ENCODE measurements around the gene SPATA1. TPM values are rescaled to one million over a fixed set of nuclear protein-coding genes. Genes with fewer than 3 reads are reported as not detected.

SPATA1 gene, protein sequence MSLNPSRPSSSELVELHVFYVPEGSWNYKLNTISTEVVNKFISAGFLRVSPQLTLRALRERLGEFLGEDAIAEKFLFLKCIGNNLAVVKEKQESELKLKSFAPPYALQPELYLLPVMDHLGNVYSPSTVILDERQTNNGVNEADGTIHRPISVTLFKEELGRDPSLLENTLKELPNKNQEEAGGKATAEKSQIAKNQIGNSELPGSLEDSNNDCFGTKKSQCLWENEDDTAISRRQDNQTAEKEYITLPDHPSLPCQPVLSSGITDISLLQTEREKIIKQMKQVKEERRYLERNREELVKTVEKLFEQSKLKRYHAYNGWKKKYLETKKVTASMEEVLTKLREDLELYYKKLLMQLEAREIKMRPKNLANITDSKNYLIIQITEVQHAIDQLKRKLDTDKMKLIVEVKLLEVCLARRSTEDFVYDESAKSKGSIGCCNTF
- total RNA-seq, result 1 to 10 TPM in 1 of 2 donors, under 1 TPM in 1; 0.99 to 1.8 TPM
- polyA plus RNA-seq (ENCODE audit: insufficient read length in 2 of 2), result 1 to 10 TPM in 1 of 2 donors, under 1 TPM in 1; 0.90 to 2.4 TPM
- long read RNA-seq, donor 1, result 0 reads
- long read RNA-seq, donor 2, result 0 reads
- long read RNA-seq, donor 3, result 0 reads
- long read RNA-seq, donor 4, result 0 reads

GRCh38 chr1:84506002-84506728 lies at the start of gene SPATA1, which contains the start of gene GNG5:
Gene SPATA1, plus strand, starts transcription at chr1:84506386. Its CDS starts 9,974 bp downstream, at chr1:84516360.
Gene GNG5, minus strand, starts transcription at chr1:84506581. Its CDS starts 490 bp downstream, at chr1:84506091.
- peak; percentile 81 to 99 (median 92) for DNase-seq (ENCODE audit: low read depth in 4 of 6, low spot score in 6 of 6)
- H3K27ac ChIP-seq (ENCODE audit: low read depth, low read length), result peak within 1 kb of the TSS; percentile 95
- H3K9me3 ChIP-seq (ENCODE audit: control insufficient read depth, insufficient read depth, low read length), result no peaks in the 10 kb centered on the region
- no peaks in the 10 kb centered on the region for H3K36me3 ChIP-seq (ENCODE audit: control insufficient read depth, insufficient read depth, low read length)
- H3K4me1 ChIP-seq (ENCODE audit: control insufficient read depth, insufficient read depth, low read length), result no peaks in the 10 kb centered on the region
- H3K27me3 ChIP-seq (ENCODE audit: control insufficient read depth, insufficient read depth, low read length), result no peaks in the 10 kb centered on the region
- WGBS (ENCODE audit: insufficient coverage), result 0% methylated on average over 57 of the region's 60 CpGs
- peak within 1 kb of the TSS; percentile 72 for H3K4me3 ChIP-seq (ENCODE audit: low read depth, low read length)

GRCh38 chr1:84462118-84462517 lies 44.1 kb upstream of the SPATA1 start:
- H3K9me3 ChIP-seq (ENCODE audit: control insufficient read depth, insufficient read depth, low read length), result no peaks in the 10 kb centered on the region
- peaks cover 3% of the 10 kb centered on the region for H3K27me3 ChIP-seq (ENCODE audit: control insufficient read depth, insufficient read depth, low read length)
- H3K27ac ChIP-seq (ENCODE audit: low read depth, low read length), result no peak overlapping the region
- no peak for DNase-seq (ENCODE audit: low read depth in 4 of 6, low spot score in 6 of 6)
- WGBS (ENCODE audit: insufficient coverage), result no CpG with 5 or more reads among the region's 1 CpG
- no peaks in the 10 kb centered on the region for H3K36me3 ChIP-seq (ENCODE audit: control insufficient read depth, insufficient read depth, low read length)
- no peak overlapping the region for H3K4me3 ChIP-seq (ENCODE audit: low read depth, low read length)
- no peaks in the 10 kb centered on the region for H3K4me1 ChIP-seq (ENCODE audit: control insufficient read depth, insufficient read depth, low read length)

DNA sequence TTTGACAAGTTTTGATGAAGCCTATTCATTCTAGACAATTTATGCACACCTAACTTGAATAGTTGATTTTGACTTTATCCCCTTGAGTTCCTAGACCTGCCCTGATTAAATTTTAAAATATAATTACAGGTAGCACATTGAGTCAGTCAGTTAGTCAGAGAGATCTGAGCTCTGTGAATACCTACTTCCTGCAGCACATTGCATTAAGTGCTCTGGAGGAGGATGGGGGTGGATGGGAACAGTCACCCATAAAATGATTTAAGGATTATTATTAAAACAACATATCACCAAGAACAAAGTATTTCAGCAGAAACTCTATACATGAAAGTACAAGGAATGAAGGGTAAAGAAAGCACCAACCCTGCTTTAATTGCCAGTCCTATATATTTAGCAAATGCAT lies 38.9 kb upstream of the SPATA1 start:
- H3K27ac ChIP-seq (ENCODE audit: low read depth, low read length), result no peak overlapping the region
- H3K9me3 ChIP-seq (ENCODE audit: control insufficient read depth, insufficient read depth, low read length), result no peaks in the 10 kb centered on the region
- H3K36me3 ChIP-seq (ENCODE audit: control insufficient read depth, insufficient read depth, low read length), result no peaks in the 10 kb centered on the region
- H3K4me3 ChIP-seq (ENCODE audit: low read depth, low read length), result no peak overlapping the region
- no peaks in the 10 kb centered on the region for H3K4me1 ChIP-seq (ENCODE audit: control insufficient read depth, insufficient read depth, low read length)
- no peak for DNase-seq (ENCODE audit: low read depth in 4 of 6, low spot score in 6 of 6)
- peaks cover 8% of the 10 kb centered on the region for H3K27me3 ChIP-seq (ENCODE audit: control insufficient read depth, insufficient read depth, low read length)

- H3K4me3 ChIP-seq (ENCODE audit: low read depth, low read length), result no peak overlapping the region
- peaks cover 24% of the 10 kb centered on the region for H3K27me3 ChIP-seq (ENCODE audit: control insufficient read depth, insufficient read depth, low read length)
- H3K27ac ChIP-seq (ENCODE audit: low read depth, low read length), result no peak overlapping the region
- WGBS (ENCODE audit: insufficient coverage), result no CpG with 5 or more reads among the region's 1 CpG
- peaks cover 4% of the 10 kb centered on the region for H3K4me1 ChIP-seq (ENCODE audit: control insufficient read depth, insufficient read depth, low read length)
- peaks cover 2% of the 10 kb centered on the region for H3K9me3 ChIP-seq (ENCODE audit: control insufficient read depth, insufficient read depth, low read length)
- DNase-seq (ENCODE audit: low read depth in 4 of 6, low spot score in 6 of 6), result no peak
- H3K36me3 ChIP-seq (ENCODE audit: control insufficient read depth, insufficient read depth, low read length), result no peaks in the 10 kb centered on the region
These were observed 30.0 kb upstream of the SPATA1 start for GRCh38 chr1:84476225-84476624.

DNA sequence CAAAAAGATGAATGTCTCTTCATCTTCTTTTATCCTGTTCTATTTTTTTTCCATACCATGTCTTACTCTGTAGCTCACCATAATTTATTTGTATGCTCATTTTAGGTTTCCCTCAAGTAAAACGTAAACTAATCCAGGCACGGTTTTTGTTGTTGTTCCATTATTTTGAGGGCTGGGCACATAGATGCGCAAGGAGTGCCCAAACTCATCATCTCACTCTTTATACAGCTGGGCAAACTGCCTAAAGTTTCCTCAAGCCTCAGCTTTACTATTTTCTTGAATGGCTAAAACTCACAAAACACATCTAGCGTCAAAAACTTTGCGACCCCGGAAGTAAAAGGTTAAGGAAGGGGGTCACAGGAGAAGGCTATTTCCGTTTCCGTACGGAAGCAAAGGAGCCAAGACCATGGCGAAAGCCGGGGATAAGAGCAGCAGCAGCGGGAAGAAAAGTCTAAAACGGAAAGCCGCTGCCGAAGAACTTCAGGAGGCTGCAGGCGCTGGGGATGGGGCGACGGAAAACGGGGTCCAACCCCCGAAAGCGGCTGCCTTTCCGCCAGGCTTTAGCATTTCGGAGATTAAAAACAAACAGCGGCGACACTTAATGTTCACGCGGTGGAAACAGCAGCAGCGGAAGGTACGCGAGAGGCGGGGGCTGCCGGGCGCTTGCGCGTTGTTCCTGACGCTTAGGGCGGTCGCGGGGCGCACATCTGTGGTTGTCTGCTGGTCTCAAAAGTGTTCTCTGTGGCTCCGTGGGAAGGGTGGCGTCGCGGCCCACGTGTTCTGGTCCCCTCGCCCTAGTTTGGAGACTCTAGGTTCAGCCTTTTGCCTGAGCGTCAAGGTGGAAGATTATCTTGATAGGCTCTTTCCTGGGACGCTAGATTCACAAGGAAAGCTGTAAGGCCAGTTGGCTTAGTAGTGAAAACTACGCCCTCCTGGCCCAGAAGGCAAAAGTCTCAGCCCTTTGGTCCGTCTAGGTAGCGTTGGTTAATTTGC lies 27.0 kb upstream of the SPATA1 start, which contains the start of gene RPF1:
TSS of gene RPF1 (plus strand) at position 391 of the 993 bp plus-strand sequence. CDS start at position 407, 16 bp downstream.
- DNase-seq (ENCODE audit: low read depth in 4 of 6, low spot score in 6 of 6), result peak; percentile 78 to 97 (median 84)
- Histone ChIP-seq H3K9me3 (ENCODE audit: control insufficient read depth, insufficient read depth, low read length) (peaks cover 2% of the 10 kb centered on the region), H3K36me3 (ENCODE audit: control insufficient read depth, insufficient read depth, low read length) (peaks cover 4% of the 10 kb centered on the region), H3K4me1 (ENCODE audit: control insufficient read depth, insufficient read depth, low read length) (peaks cover 4% of the 10 kb centered on the region), H3K27me3 (ENCODE audit: control insufficient read depth, insufficient read depth, low read length) (peaks cover 16% of the 10 kb centered on the region), H3K27ac (ENCODE audit: low read depth, low read length) (peak within 1 kb of the TSS; percentile 87), H3K4me3 (ENCODE audit: low read depth, low read length) (peak within 1 kb of the TSS; percentile 89)
- 6% methylated on average over 47 of the region's 51 CpGs for WGBS (ENCODE audit: insufficient coverage)

- WGBS (ENCODE audit: insufficient coverage), result no CpG with 5 or more reads among the region's 9 CpGs
- Histone ChIP-seq H3K9me3 (ENCODE audit: control insufficient read depth, insufficient read depth, low read length) (peaks cover 2% of the 10 kb centered on the region), H3K27me3 (ENCODE audit: control insufficient read depth, insufficient read depth, low read length) (peaks cover 16% of the 10 kb centered on the region), H3K4me3 (ENCODE audit: low read depth, low read length) (peak overlapping the region; percentile 89), H3K27ac (ENCODE audit: low read depth, low read length) (no peak overlapping the region), H3K4me1 (ENCODE audit: control insufficient read depth, insufficient read depth, low read length) (peaks cover 4% of the 10 kb centered on the region), H3K36me3 (ENCODE audit: control insufficient read depth, insufficient read depth, low read length) (peaks cover 8% of the 10 kb centered on the region)
- no peak for DNase-seq (ENCODE audit: low read depth in 4 of 6, low spot score in 6 of 6)
These were observed 26.2 kb upstream of the SPATA1 start for GRCh38 chr1:84479998-84480397.

DNA sequence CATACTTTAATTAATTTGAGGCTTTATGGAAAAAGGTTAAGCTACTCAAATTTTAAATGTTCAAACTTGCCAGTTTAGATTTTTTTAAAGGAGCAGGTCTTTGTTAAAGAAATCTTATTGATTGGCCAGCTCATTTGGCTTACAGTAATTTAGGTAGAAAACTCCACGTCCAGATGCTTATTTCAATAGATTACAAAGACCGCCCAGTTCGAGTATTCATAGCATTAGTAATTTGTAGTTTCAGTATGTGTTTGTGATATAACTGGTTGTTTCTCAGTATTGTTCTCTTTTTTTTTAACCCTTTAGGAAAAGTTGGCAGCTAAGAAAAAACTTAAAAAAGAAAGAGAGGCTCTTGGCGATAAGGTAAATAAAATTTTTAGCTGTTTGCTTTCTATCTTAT lies 25.5 kb upstream of the SPATA1 start:
- DNase-seq (ENCODE audit: low read depth in 4 of 6, low spot score in 6 of 6), result no peak
- WGBS (ENCODE audit: insufficient coverage), result no CpG with 5 or more reads among the region's 4 CpGs
- no peak overlapping the region for H3K27ac ChIP-seq (ENCODE audit: low read depth, low read length)
- peaks cover 14% of the 10 kb centered on the region for H3K27me3 ChIP-seq (ENCODE audit: control insufficient read depth, insufficient read depth, low read length)
- H3K36me3 ChIP-seq (ENCODE audit: control insufficient read depth, insufficient read depth, low read length), result peaks cover 8% of the 10 kb centered on the region
- H3K4me3 ChIP-seq (ENCODE audit: low read depth, low read length), result no peak overlapping the region
- peaks cover 4% of the 10 kb centered on the region for H3K4me1 ChIP-seq (ENCODE audit: control insufficient read depth, insufficient read depth, low read length)
- H3K9me3 ChIP-seq (ENCODE audit: control insufficient read depth, insufficient read depth, low read length), result peaks cover 2% of the 10 kb centered on the region

DNA sequence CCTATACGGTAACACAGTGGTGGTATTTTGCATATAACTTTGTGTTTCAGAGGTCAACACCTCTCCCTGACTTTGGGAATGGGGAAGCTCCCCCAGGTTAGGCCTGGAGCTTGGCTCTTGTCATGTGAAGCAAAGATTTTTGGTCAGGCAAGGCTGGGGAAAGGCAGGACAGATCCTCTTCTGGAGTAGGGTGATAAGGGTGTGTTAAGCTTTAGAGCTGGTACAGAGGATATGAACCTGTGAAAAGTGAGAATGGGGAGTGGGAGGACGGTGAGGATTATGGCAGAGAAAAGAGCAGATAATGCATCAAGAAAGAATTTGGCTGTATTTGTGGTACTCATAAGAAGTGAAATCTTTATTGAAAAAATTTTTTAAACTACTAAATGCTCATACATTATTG lies 24.9 kb upstream of the SPATA1 start:
- H3K4me3 ChIP-seq (ENCODE audit: low read depth, low read length), result no peak overlapping the region
- peaks cover 4% of the 10 kb centered on the region for H3K4me1 ChIP-seq (ENCODE audit: control insufficient read depth, insufficient read depth, low read length)
- DNase-seq (ENCODE audit: low read depth in 4 of 6, low spot score in 6 of 6), result no peak
- H3K27me3 ChIP-seq (ENCODE audit: control insufficient read depth, insufficient read depth, low read length), result peaks cover 14% of the 10 kb centered on the region
- WGBS (ENCODE audit: insufficient coverage), result 83% methylated on average over 1 of the region's 2 CpGs
- peaks cover 2% of the 10 kb centered on the region for H3K9me3 ChIP-seq (ENCODE audit: control insufficient read depth, insufficient read depth, low read length)
- no peak overlapping the region for H3K27ac ChIP-seq (ENCODE audit: low read depth, low read length)
- H3K36me3 ChIP-seq (ENCODE audit: control insufficient read depth, insufficient read depth, low read length), result peaks cover 8% of the 10 kb centered on the region

GRCh38 chr1:84488107-84488506 lies 18.1 kb upstream of the SPATA1 start:
- Histone ChIP-seq H3K4me3 (ENCODE audit: low read depth, low read length) (no peak overlapping the region), H3K4me1 (ENCODE audit: control insufficient read depth, insufficient read depth, low read length) (no peaks in the 10 kb centered on the region), H3K27me3 (ENCODE audit: control insufficient read depth, insufficient read depth, low read length) (no peaks in the 10 kb centered on the region), H3K36me3 (ENCODE audit: control insufficient read depth, insufficient read depth, low read length) (peaks cover 16% of the 10 kb centered on the region), H3K9me3 (ENCODE audit: control insufficient read depth, insufficient read depth, low read length) (no peaks in the 10 kb centered on the region), H3K27ac (ENCODE audit: low read depth, low read length) (no peak overlapping the region)
- no CpG with 5 or more reads among the region's 3 CpGs for WGBS (ENCODE audit: insufficient coverage)
- no peak for DNase-seq (ENCODE audit: low read depth in 4 of 6, low spot score in 6 of 6)

Data from spinal cord (tissue), 10 donors.